CD14-positive monocyte (primary cell): ENCODE results near the gene DCDC2. TPM values are rescaled to one million over a fixed set of nuclear protein-coding genes. Genes with fewer than 3 reads are reported as not detected.
"Not testable (repeated sequence)": the region's sequence is repeated elsewhere in the genome, so short reads cannot be mapped to it uniquely, and the experiment has no call there.

Experiments
- DNase-seq, 3 donors: peaks; one replicate each; pipeline ENCODE4 v3.0.0-alpha.2; 2011 to 2022
- H2AFZ ChIP-seq: 2 replicates; pipeline ENCODE4 v1.6.0; 2012; ENCODE audit warnings: mild to moderate bottlenecking, low read depth, low read length, inconsistent platforms; ENCODE audit not compliant: insufficient read depth, poor library complexity, severe bottlenecking
- H3K27ac ChIP-seq, 2 donors: 1 replicate in 1 of 2; 2 replicates in 1 of 2; pipeline ENCODE4 v1.5.1; 2012 to 2013; ENCODE audit warnings: low read length in 2 of 2, control low read depth in 1 of 2, inconsistent platforms in 1 of 2, low read depth in 1 of 2, mild to moderate bottlenecking in 1 of 2
- H3K27me3 ChIP-seq, 2 donors: one replicate each; pipeline versions ENCODE4 v1.6.0 to v1.6.1; 2011 to 2013; ENCODE audit warnings: low read length in 2 of 2; ENCODE audit not compliant: control insufficient read depth in 2 of 2, insufficient read depth in 2 of 2
- H3K36me3 ChIP-seq, 2 donors: replicated peaks in 1 of 2; 1 replicate in 1 of 2; 2 replicates in 1 of 2; pipeline versions ENCODE4 v1.5.1 to v1.6.1; 2012 to 2013; ENCODE audit warnings: low read length in 2 of 2, control low read depth in 1 of 2, inconsistent platforms in 1 of 2, mild to moderate bottlenecking in 1 of 2; ENCODE audit not compliant: insufficient read depth in 2 of 2, control insufficient read depth in 1 of 2
- H3K4me1 ChIP-seq, 2 donors: 1 replicate in 1 of 2; 2 replicates in 1 of 2; pipeline versions ENCODE4 v1.5.1 to v1.6.1; 2012 to 2013; ENCODE audit warnings: low read length in 2 of 2, control low read depth in 1 of 2, inconsistent platforms in 1 of 2, mild to moderate bottlenecking in 1 of 2, moderate library complexity in 1 of 2; ENCODE audit not compliant: insufficient read depth in 2 of 2, control insufficient read depth in 1 of 2
- H3K4me2 ChIP-seq: replicated peaks from 2 replicates; pipeline ENCODE3; 2012; ENCODE audit warnings: low read length, moderate library complexity, mild to moderate bottlenecking; ENCODE audit not compliant: poor library complexity, severe bottlenecking; ENCODE audit errors: extremely low read depth
- H3K4me3 ChIP-seq, 3 experiments: fragments of 200-600 bp in 1 of 3; sonication (generic) in 1 of 3; replicated peaks in 1 of 3; 1 replicate in 2 of 3; 2 replicates in 1 of 3; pipeline ENCODE4 v1.5.1; 2011 to 2013; ENCODE audit warnings: low read length in 3 of 3, mild to moderate bottlenecking in 3 of 3, control low read depth in 2 of 3, low read depth in 2 of 3, inconsistent platforms in 1 of 3, moderate library complexity in 1 of 3
- H3K79me2 ChIP-seq: 2 replicates; pipeline ENCODE4 v1.6.0; 2012; ENCODE audit warnings: mild to moderate bottlenecking, control low read depth, inconsistent platforms, low read length, moderate library complexity; ENCODE audit not compliant: insufficient read depth
- H3K9ac ChIP-seq: 2 replicates; pipeline ENCODE4 v1.6.0; 2017; ENCODE audit warnings: low read length, mild to moderate bottlenecking; ENCODE audit not compliant: insufficient read depth, poor library complexity, severe bottlenecking
- H3K9me3 ChIP-seq, 2 donors: replicated peaks in 1 of 2; 1 replicate in 1 of 2; 2 replicates in 1 of 2; pipeline versions ENCODE4 v1.5.1 to v1.6.1; 2012 to 2013; ENCODE audit warnings: low read length in 2 of 2, control low read depth in 1 of 2; ENCODE audit not compliant: control insufficient read depth in 1 of 2, insufficient read depth in 1 of 2
- H4K20me1 ChIP-seq: 2 replicates; pipeline ENCODE4 v1.6.0; 2012; ENCODE audit warnings: mild to moderate bottlenecking, low read length, control low read depth, moderate library complexity; ENCODE audit not compliant: insufficient read depth
- H3K27ac Mint-ChIP-seq, 7 donors: one replicate each; pipeline ENCODE4 v1.8.0; 2020; ENCODE audit warnings: mild to moderate bottlenecking in 7 of 7, mixed read lengths in 7 of 7, moderate library complexity in 6 of 7, inconsistent platforms in 2 of 7
- H3K27me3 Mint-ChIP-seq, 3 donors: one replicate each; pipeline ENCODE4 v1.8.0; 2021 to 2022; ENCODE audit warnings: low read depth in 3 of 3, mild to moderate bottlenecking in 3 of 3, mixed read lengths in 3 of 3, moderate library complexity in 3 of 3, inconsistent platforms in 1 of 3
- H3K36me3 Mint-ChIP-seq, 2 donors: one replicate each; pipeline ENCODE4 v1.8.0; 2020; ENCODE audit warnings: mixed read lengths in 2 of 2, inconsistent platforms in 1 of 2, mild to moderate bottlenecking in 1 of 2
- H3K4me1 Mint-ChIP-seq: one replicate; pipeline ENCODE4 v1.8.0; 2020; ENCODE audit warnings: mild to moderate bottlenecking, mixed read lengths
- H3K4me3 Mint-ChIP-seq, 2 donors: one replicate each; pipeline ENCODE4 v1.8.0; 2020; ENCODE audit warnings: mild to moderate bottlenecking in 2 of 2, mixed read lengths in 2 of 2, moderate library complexity in 1 of 2
- H3K9me3 Mint-ChIP-seq, 7 donors: one replicate each; pipeline ENCODE4 v1.8.0; 2020 to 2022; ENCODE audit warnings: mixed read lengths in 7 of 7, mild to moderate bottlenecking in 6 of 7, moderate library complexity in 6 of 7, inconsistent platforms in 2 of 7
- CTCF ChIP-seq: fragments of 200-600 bp; IDR thresholded peaks from one replicate; pipeline ENCODE4 v1.8.0; 2022; ENCODE audit warnings: antibody characterized with exemption, mild to moderate bottlenecking
- WGBS: methylation state at CpG from one replicate; pipeline ENCODE4 v1.1.5; 2013; ENCODE audit warnings: missing lambda C conversion rate; ENCODE audit not compliant: insufficient coverage; 5-methylcytosine and 5-hydroxymethylcytosine counted together
- intact Hi-C, 2 donors: fragments of 100-400 bp; cut with micrococcal nuclease; formaldehyde crosslinking; loops; one replicate each; pipeline versions ENCODE4 v1.15.0 to v1.15.1; 2023
- polyA plus RNA-seq, 3 donors: library from polyadenylated mRNA; depleted of rRNA in 1 of 3; unstranded in 2 of 3; stranded (reverse) in 1 of 3; fragments of 300-500 nt in 2 of 3; fragments of >200 nt in 1 of 3; fragmentation: Illumina TruSeq in 2 of 3; gene quantifications; 1 replicate in 2 of 3; 2 replicates in 1 of 3; pipeline ENCODE4 v1.2.3, GENCODE V29; 2012 to 2021

Gene DCDC2
- polyA plus RNA-seq, 3 donors, result not detected

GRCh38 chr6:24376871-24377270 lies 19.0 kb upstream of the DCDC2 start:
- Histone ChIP-seq H3K36me3 (no peaks in the 10 kb centered on the region), H3K4me2 (no peak overlapping the region), H3K27me3 (no peaks in the 10 kb centered on the region), H3K4me3 (no peak overlapping the region), H3K79me2 (no peaks in the 10 kb centered on the region), H3K4me1 (no peaks in the 10 kb centered on the region), H3K27ac (no peak overlapping the region), H3K9me3 (no peaks in the 10 kb centered on the region), H2AFZ (no peak overlapping the region), H3K9ac (no peak overlapping the region), H4K20me1 (no peaks in the 10 kb centered on the region)
- Mint-ChIP-seq H3K9me3 (peaks cover 0 to 8% (median 2%) of the 10 kb centered on the region in 7 donors), H3K36me3 (no peaks in the 10 kb centered on the region), H3K27me3 (peaks cover 2 to 7% (median 3%) of the 10 kb centered on the region in 3 donors), H3K4me1 (no peaks in the 10 kb centered on the region), H3K27ac (no peak overlapping the region), H3K4me3 (no peak overlapping the region)
- no peak for TF ChIP-seq CTCF
- 100% methylated on average over 1 of the region's 4 CpGs for WGBS
- intact Hi-C loops, result no loop called here
- no peak for DNase-seq

- intact Hi-C loops, result no loop called here
- no peak overlapping the region for H3K4me2 ChIP-seq
- no peak for TF ChIP-seq CTCF
- H3K27me3 ChIP-seq, result no peaks in the 10 kb centered on the region
- H3K9ac ChIP-seq, result no peak overlapping the region
- H4K20me1 ChIP-seq, result no peaks in the 10 kb centered on the region
- no peaks in the 10 kb centered on the region for H3K36me3 ChIP-seq
- no peak overlapping the region for H3K27ac ChIP-seq
- no peak for DNase-seq
- no peaks in the 10 kb centered on the region for H3K4me1 ChIP-seq
- Mint-ChIP-seq H3K27ac (no peak overlapping the region), H3K27me3 (peaks cover 2 to 3% (median 3%) of the 10 kb centered on the region in 3 donors), H3K4me3 (no peak overlapping the region), H3K9me3 (peaks cover 0 to 12% (median 6%) of the 10 kb centered on the region in 7 donors), H3K4me1 (no peaks in the 10 kb centered on the region), H3K36me3 (no peaks in the 10 kb centered on the region)
- H2AFZ ChIP-seq, result no peak overlapping the region
- H3K9me3 ChIP-seq, result no peaks in the 10 kb centered on the region
- WGBS, result 86% methylated on average over 6 of the region's 6 CpGs
- H3K4me3 ChIP-seq, result no peak overlapping the region
- H3K79me2 ChIP-seq, result no peaks in the 10 kb centered on the region
These were observed 16.8 kb upstream of the DCDC2 start for GRCh38 chr6:24374612-24375011.

- H3K4me3 ChIP-seq, H3K4me1 ChIP-seq, H3K79me2 ChIP-seq, H3K9me3 ChIP-seq, H3K4me1 Mint-ChIP-seq, H4K20me1 ChIP-seq, H3K4me3 Mint-ChIP-seq, DNase-seq, H2AFZ ChIP-seq, H3K27ac Mint-ChIP-seq, H3K36me3 ChIP-seq, H3K36me3 Mint-ChIP-seq, H3K4me2 ChIP-seq, H3K9ac ChIP-seq, H3K27ac ChIP-seq, H3K27me3 ChIP-seq, intact Hi-C loops, H3K9me3 Mint-ChIP-seq: not testable (repeated sequence)
- peaks cover 6 to 16% (median 8%) of the 10 kb centered on the region in 3 donors for H3K27me3 Mint-ChIP-seq
- WGBS, result 93% methylated on average over 5 of the region's 8 CpGs
These were observed 7.3 kb upstream of the DCDC2 start for GRCh38 chr6:24365103-24365633.
